ENCODE data around the gene CHRNA9. TPM values are rescaled to one million over a fixed set of nuclear protein-coding genes. Genes with fewer than 3 reads are reported as not detected.

CHRNA9 gene
- total and polyA plus RNA-seq, 11 donors, result not detected

DNA sequence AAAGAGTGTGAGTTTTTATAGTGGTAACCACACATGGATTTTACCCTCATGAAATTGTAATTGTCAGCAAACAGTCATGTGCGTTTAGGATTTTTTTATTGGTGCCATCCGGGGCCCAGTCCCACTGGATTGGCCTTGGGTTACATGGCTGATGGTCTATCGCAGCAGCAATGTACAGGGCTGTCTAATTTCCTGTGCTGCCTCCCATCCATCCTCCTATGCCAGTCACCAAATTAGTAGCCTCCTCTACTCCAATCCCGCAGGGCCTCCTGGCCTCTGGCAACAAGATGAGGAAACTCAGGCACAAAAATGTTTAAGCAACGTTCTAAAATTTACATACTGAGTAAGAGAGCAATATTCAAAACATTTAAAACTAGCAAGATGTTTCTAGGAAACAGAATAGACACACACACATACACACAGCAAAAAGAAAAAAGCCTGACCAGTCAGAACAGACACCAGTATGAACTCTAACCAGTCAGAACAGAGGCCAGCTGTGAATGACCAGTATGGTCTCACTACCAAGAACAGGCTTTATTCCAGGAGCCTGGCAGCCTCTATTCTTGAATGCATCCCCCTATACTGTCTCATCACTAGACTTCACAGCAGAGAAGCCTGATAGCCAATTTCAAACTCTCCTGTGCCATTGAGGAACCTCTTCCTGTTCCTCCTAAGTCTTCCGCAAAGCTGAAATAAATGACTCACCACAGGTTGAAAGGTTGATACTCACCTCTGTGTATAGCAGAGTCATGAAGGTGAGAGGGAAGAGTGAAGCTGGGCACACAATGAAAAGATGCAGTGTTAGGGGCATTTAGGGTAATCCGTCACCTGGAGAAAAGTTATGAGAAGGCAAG lies 42.6 kb downstream of the CHRNA9 start:
- DNase-seq (no peak), ATAC-seq (no peak)
- TF ChIP-seq POLR2A (IDR thresholded peaks at IDR 0.05), result no peak
- TF ChIP-seq, protein P1, sequence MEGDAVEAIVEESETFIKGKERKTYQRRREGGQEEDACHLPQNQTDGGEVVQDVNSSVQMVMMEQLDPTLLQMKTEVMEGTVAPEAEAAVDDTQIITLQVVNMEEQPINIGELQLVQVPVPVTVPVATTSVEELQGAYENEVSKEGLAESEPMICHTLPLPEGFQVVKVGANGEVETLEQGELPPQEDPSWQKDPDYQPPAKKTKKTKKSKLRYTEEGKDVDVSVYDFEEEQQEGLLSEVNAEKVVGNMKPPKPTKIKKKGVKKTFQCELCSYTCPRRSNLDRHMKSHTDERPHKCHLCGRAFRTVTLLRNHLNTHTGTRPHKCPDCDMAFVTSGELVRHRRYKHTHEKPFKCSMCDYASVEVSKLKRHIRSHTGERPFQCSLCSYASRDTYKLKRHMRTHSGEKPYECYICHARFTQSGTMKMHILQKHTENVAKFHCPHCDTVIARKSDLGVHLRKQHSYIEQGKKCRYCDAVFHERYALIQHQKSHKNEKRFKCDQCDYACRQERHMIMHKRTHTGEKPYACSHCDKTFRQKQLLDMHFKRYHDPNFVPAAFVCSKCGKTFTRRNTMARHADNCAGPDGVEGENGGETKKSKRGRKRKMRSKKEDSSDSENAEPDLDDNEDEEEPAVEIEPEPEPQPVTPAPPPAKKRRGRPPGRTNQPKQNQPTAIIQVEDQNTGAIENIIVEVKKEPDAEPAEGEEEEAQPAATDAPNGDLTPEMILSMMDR (IDR thresholded peaks at IDR 0.05), result no peak
- Histone ChIP-seq H3K27me3 (no peaks in the 10 kb centered on the region), H3K4me3 (no peak overlapping the region), H3K27ac (no peak overlapping the region), H3K4me1 (no peaks in the 10 kb centered on the region), H3K36me3 (no peaks in the 10 kb centered on the region), H3K9me3 (no peaks in the 10 kb centered on the region)
- intact Hi-C loops (cut with DNase I), result no loop called here
- WGBS, 4 donors, result 73 to 83% (median 75%) methylated on average over 7 of the region's 7 CpGs

DNA sequence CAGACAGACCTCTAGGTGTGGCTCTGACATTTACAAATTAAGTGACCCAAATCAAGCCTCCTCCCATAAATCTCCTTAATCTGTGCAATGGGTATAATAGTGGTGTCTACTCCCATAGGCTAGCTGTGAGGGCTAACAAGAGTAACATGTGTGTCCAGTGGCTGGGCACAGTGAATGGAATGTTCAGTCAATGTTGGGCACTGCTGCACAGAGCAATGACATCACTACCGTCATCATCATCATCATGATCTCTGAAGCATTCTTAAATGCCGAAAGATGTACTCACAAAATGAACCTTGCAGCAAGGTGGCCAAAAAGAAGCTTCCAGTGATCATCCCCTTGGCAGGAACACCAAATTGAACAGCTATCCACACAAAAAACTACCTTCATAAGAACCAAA lies 43.5 kb downstream of the CHRNA9 start:
- ATAC-seq (no peak), DNase-seq (no peak)
- intact Hi-C loops (cut with DNase I), result no loop called here
- H3K4me1 ChIP-seq, result no peaks in the 10 kb centered on the region
- H3K4me3 ChIP-seq, result no peak overlapping the region
- 44 to 68% (median 47%) methylated on average over 2 of the region's 2 CpGs for WGBS, 4 donors
- no peak overlapping the region for H3K27ac ChIP-seq
- no peak for TF ChIP-seq POLR2A (IDR thresholded peaks at IDR 0.05)
- TF ChIP-seq, protein P1 (IDR thresholded peaks at IDR 0.05), result no peak
- no peaks in the 10 kb centered on the region for H3K9me3 ChIP-seq
- no peaks in the 10 kb centered on the region for H3K27me3 ChIP-seq
- no peaks in the 10 kb centered on the region for H3K36me3 ChIP-seq

DNA sequence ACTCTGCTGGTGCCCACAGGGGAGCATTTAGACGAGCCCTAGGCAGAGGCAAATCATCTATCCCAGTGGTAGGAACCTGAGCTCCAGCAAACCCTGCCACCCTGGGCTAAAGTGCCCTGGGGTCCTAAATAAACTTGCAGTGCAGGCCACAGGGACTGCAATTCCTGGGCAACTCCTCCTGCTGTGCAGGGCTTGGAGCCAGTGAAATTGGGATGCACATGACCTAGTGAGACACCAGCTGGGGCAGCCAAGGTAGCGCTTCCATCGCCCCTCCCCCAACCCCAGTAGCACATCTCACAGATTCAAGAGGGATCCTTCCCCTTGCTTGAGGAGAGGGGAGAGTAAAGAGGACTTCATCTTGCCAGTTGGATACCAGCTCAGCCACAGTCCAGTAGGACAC lies 44.1 kb downstream of the CHRNA9 start:
- TF ChIP-seq POLR2A (IDR thresholded peaks at IDR 0.05), result no peak
- TF ChIP-seq, protein P1 (IDR thresholded peaks at IDR 0.05), result no peak
- Histone ChIP-seq H3K27me3 (no peaks in the 10 kb centered on the region), H3K9me3 (no peaks in the 10 kb centered on the region), H3K4me1 (no peaks in the 10 kb centered on the region), H3K27ac (no peak overlapping the region), H3K36me3 (no peaks in the 10 kb centered on the region), H3K4me3 (no peak overlapping the region)
- WGBS, 4 donors, result 47 to 82% (median 64%) methylated on average over 3 of the region's 3 CpGs
- intact Hi-C loops (cut with DNase I), result no loop called here
- no peak for DNase-seq
- no peak for ATAC-seq

DNA sequence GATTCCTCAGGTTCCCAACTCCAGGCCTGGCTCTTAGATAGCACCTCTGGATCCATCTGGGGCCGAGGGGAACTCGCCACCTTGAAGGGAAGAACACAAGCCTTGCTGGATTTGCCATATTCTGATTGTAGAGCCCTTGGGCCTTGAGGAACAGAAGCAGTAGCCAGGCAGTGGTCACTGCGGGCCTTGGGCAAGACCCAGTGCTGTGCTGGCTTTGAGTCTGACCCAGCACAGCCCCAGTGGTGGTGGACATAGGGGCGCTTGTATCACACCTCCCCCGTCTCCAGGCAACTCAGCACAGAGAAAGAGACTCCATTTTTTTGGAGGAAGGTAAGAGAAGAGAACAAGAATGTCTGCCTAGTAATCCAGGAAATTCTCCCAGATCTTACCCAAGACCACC lies 45.5 kb downstream of the CHRNA9 start:
- H3K4me1 ChIP-seq, result no peaks in the 10 kb centered on the region
- no peak overlapping the region for H3K27ac ChIP-seq
- ATAC-seq (no peak), DNase-seq (no peak)
- H3K9me3 ChIP-seq, result no peaks in the 10 kb centered on the region
- WGBS, 4 donors, result 70 to 78% (median 74%) methylated on average over 5 of the region's 5 CpGs
- H3K27me3 ChIP-seq, result no peaks in the 10 kb centered on the region
- H3K36me3 ChIP-seq, result no peaks in the 10 kb centered on the region
- intact Hi-C loops (cut with DNase I), result no loop called here
- TF ChIP-seq, protein P1 (IDR thresholded peaks at IDR 0.05), result no peak
- TF ChIP-seq POLR2A (IDR thresholded peaks at IDR 0.05), result no peak
- no peak overlapping the region for H3K4me3 ChIP-seq

Measured in heart left ventricle (tissue), 16 donors.